Panc1 (cell line): ENCODE data around the gene ADPRH. TPM values are rescaled to one million over a fixed set of nuclear protein-coding genes. Genes with fewer than 3 reads are reported as not detected.

Experiments used
- ATAC-seq: fragments of 200-7000 bp; cut with Tn5 transposase; 2 replicates; pipeline ENCODE4 v1.9.1; 2020; ENCODE audit warnings: mild to moderate bottlenecking, moderate library complexity
- BruUV-seq: library from RNA; stranded (reverse); fragments of 400-500 nt; replicated peaks from 2 replicates; lab custom pipeline; 2021; lab: Mats Ljungman, UMichigan
- CTCF ChIA-PET: fragments of 300-600 bp; sonication (Branson Sonifier 250); formaldehyde crosslinking; loops from one replicate; lab custom pipeline; 2022; ENCODE audit warnings: antibody characterized with exemption; lab: Charles Lee
- POLR2A ChIA-PET: fragments of 300-600 bp; sonication (Branson Sonifier 250); formaldehyde crosslinking; loops from one replicate; lab custom pipeline; 2022; ENCODE audit warnings: antibody characterized with exemption; lab: Charles Lee
- DNase-seq: peaks from one replicate; pipeline ENCODE4 v3.0.0-alpha.2; 2010; ENCODE audit warnings: low read depth, low spot score
- H3K27ac ChIP-seq: 2 replicates; pipeline ENCODE4 v1.5.1; 2011; ENCODE audit warnings: mild to moderate bottlenecking, low read length, inconsistent platforms
- H3K27me3 ChIP-seq: fragments of 200-500 bp; sonication (Bioruptor generic); 2 replicates; pipeline ENCODE4 v1.6.0; 2014; ENCODE audit warnings: low read length, inconsistent platforms; ENCODE audit not compliant: control insufficient read depth, insufficient read depth
- H3K36me3 ChIP-seq: fragments of 200-500 bp; sonication (Bioruptor generic); 2 replicates; pipeline ENCODE4 v1.5.1; 2014; ENCODE audit warnings: inconsistent platforms, mild to moderate bottlenecking, low read length, moderate library complexity; ENCODE audit not compliant: control insufficient read depth, insufficient read depth
- H3K4me1 ChIP-seq: 2 replicates; pipeline ENCODE4 v1.5.1; 2011; ENCODE audit warnings: inconsistent platforms, mild to moderate bottlenecking, low read length, moderate library complexity; ENCODE audit not compliant: control insufficient read depth, insufficient read depth
- H3K4me3 ChIP-seq, 2 experiments: 2 replicates each; pipeline ENCODE4 v1.5.1; 2011 to 2012; ENCODE audit warnings: low read depth in 2 of 2, low read length in 2 of 2, mild to moderate bottlenecking in 2 of 2, inconsistent platforms in 1 of 2, moderate library complexity in 1 of 2
- H3K9me3 ChIP-seq: fragments of 200-500 bp; sonication (Bioruptor generic); 2 replicates; pipeline ENCODE4 v1.5.1; 2014; ENCODE audit warnings: low read depth, mild to moderate bottlenecking, inconsistent platforms, low read length, moderate library complexity; ENCODE audit not compliant: control insufficient read depth, insufficient read depth
- CTCF ChIP-seq: fragments of 450-650 bp; IDR thresholded peaks from 2 replicates; pipeline ENCODE4 v1.5.1; 2017; ENCODE audit warnings: mild to moderate bottlenecking
- POLR2AphosphoS5 ChIP-seq: IDR thresholded peaks from 2 replicates; pipeline ENCODE4 v1.6.1; 2012; ENCODE audit warnings: mild to moderate bottlenecking, low read depth, low read length, moderate library complexity
- REST ChIP-seq, 2 experiments: IDR thresholded peaks; 2 replicates each; pipeline ENCODE4 v1.6.1; 2011 to 2012; ENCODE audit warnings: low read depth in 2 of 2, control low read depth in 1 of 2, low read length in 1 of 2, mild to moderate bottlenecking in 1 of 2, moderate library complexity in 1 of 2; ENCODE audit not compliant: insufficient read depth in 1 of 2
- SIN3A ChIP-seq: IDR thresholded peaks from 2 replicates; pipeline ENCODE4 v1.6.1; 2012; ENCODE audit warnings: low read depth, mild to moderate bottlenecking, low read length, moderate library complexity, borderline replicate concordance; ENCODE audit not compliant: insufficient read depth
- TCF7L2 ChIP-seq: IDR thresholded peaks from 2 replicates; pipeline ENCODE4 v1.6.1; 2011; ENCODE audit warnings: mild to moderate bottlenecking, low read depth, low read length, inconsistent platforms
- in situ Hi-C: cut with HindIII; loops from 2 replicates; pipeline ENCODE4 v1.10.0; 2016; ENCODE audit warnings: low sequenced_read_pairs, low pct_unique_long_range_greater_than_20kb
- intact Hi-C: fragments of 100-400 bp; cut with micrococcal nuclease; formaldehyde crosslinking; loops from one replicate; pipeline ENCODE4 v1.10.0; 2022; ENCODE audit not compliant: unreplicated experiment
- total RNA-seq: library from RNA; stranded (reverse); gene quantifications from one replicate; pipeline ENCODE4 v1.2.1, GENCODE V29; 2021; ENCODE audit not compliant: unreplicated experiment

ADPRH gene
- total RNA-seq, 1 experiment from 2014 or later, result 7.8 TPM

- ATAC-seq, result no peak
- DNase-seq, result no peak
- intact Hi-C loops, result no loop called here
- in situ Hi-C loops, result no loop called here
- Histone ChIP-seq H3K9me3 (no peaks in the 10 kb centered on the region), H3K4me3 (no peak overlapping the region), H3K27me3 (peaks cover 2% of the 10 kb centered on the region; the same call in 1 of the 2 replicates), H3K36me3 (no peaks in the 10 kb centered on the region), H3K27ac (no peak overlapping the region), H3K4me1 (no peaks in the 10 kb centered on the region)
- ChIA-PET CTCF (no interaction called here), POLR2A (no interaction called here)
- no TSS peak for BruUV-seq
- TF ChIP-seq TCF7L2, result no peak
- TF ChIP-seq SIN3A, result no peak
- TF ChIP-seq REST (IDR thresholded peaks at IDR 0.05; ENCODE audit: insufficient read depth in 1 of 2, low read depth in 2 of 2, low read length in 1 of 2), result no peak
- no peak for TF ChIP-seq POLR2AphosphoS5
- no peak for TF ChIP-seq CTCF
These were observed 51.0 kb downstream of the ADPRH start for GRCh38 chr3:119630128-119630879.

GRCh38 chr3:119630880-119631329 is 51.6 kb downstream of the ADPRH start:
- TF ChIP-seq TCF7L2, result no peak
- H3K27ac ChIP-seq, result no peak overlapping the region
- H3K9me3 ChIP-seq, result no peaks in the 10 kb centered on the region
- H3K36me3 ChIP-seq, result no peaks in the 10 kb centered on the region
- ChIA-PET POLR2A (interaction anchor here (0.6 kb wide), 1 partner anchor 1110 kb away, joined by 3 read pairs; no protein-coding TSS in a partner anchor), CTCF (no interaction called here)
- in situ Hi-C loops, result no loop called here
- no peaks in the 10 kb centered on the region for H3K4me1 ChIP-seq
- ATAC-seq (no peak), DNase-seq (no peak)
- H3K27me3 ChIP-seq, result peaks cover 2% of the 10 kb centered on the region; the same call in 1 of the 2 replicates
- no TSS peak for BruUV-seq
- H3K4me3 ChIP-seq, result no peak overlapping the region
- intact Hi-C loops, result no loop called here

GRCh38 chr3:119631516-119631915 is 52.2 kb downstream of the ADPRH start:
- Histone ChIP-seq H3K9me3 (no peaks in the 10 kb centered on the region), H3K4me3 (no peak overlapping the region), H3K4me1 (no peaks in the 10 kb centered on the region), H3K27ac (no peak overlapping the region), H3K36me3 (no peaks in the 10 kb centered on the region), H3K27me3 (peaks cover 2% of the 10 kb centered on the region; the same call in 1 of the 2 replicates)
- ChIA-PET CTCF (no interaction called here), POLR2A (interaction anchor here (0.6 kb wide), 1 partner anchor 1110 kb away, joined by 3 read pairs; no protein-coding TSS in a partner anchor)
- BruUV-seq, result no TSS peak
- DNase-seq (no peak), ATAC-seq (no peak)
- intact Hi-C loops, result no loop called here
- TF ChIP-seq POLR2AphosphoS5 (no peak), SIN3A (no peak), REST (IDR thresholded peaks at IDR 0.05; ENCODE audit: insufficient read depth in 1 of 2, low read depth in 2 of 2, low read length in 1 of 2) (no peak), CTCF (no peak), TCF7L2 (no peak)
- in situ Hi-C loops, result no loop called here
